DOHH2 (cell line): ENCODE results near the gene KCNH3.

ENCODE experiments used
- H3F3A ChIP-seq: fragments of 200-600 bp; sonication (generic), shearing (Covaris generic); 2 replicates; pipeline ENCODE4 v1.6.0; 2016; ENCODE audit warnings: antibody characterized with exemption, mild to moderate bottlenecking; ENCODE audit not compliant: control insufficient read depth, insufficient read depth
- H3K27ac ChIP-seq: fragments of 200-600 bp; sonication (generic); 2 replicates; pipeline ENCODE4 v1.5.1; 2014; ENCODE audit warnings: low read depth, mild to moderate bottlenecking, low read length, moderate library complexity
- H3K27me3 ChIP-seq: fragments of 200-600 bp; sonication (generic); 2 replicates; pipeline ENCODE4 v1.6.1; 2014; ENCODE audit warnings: mild to moderate bottlenecking, low read length, mixed read lengths; ENCODE audit not compliant: control insufficient read depth
- H3K36me3 ChIP-seq: fragments of 200-600 bp; sonication (generic); 2 replicates; pipeline ENCODE4 v1.6.1; 2014; ENCODE audit warnings: mild to moderate bottlenecking, low read length, moderate library complexity, mixed read lengths; ENCODE audit not compliant: control insufficient read depth
- H3K4me1 ChIP-seq: fragments of 200-600 bp; sonication (generic); 2 replicates; pipeline ENCODE4 v1.6.1; 2014; ENCODE audit warnings: mild to moderate bottlenecking, low read length, mixed read lengths; ENCODE audit not compliant: control insufficient read depth
- H3K4me2 ChIP-seq: fragments of 200-600 bp; sonication (generic); 2 replicates; pipeline ENCODE4 v1.6.0; 2014; ENCODE audit warnings: mild to moderate bottlenecking, low read length, moderate library complexity
- H3K4me3 ChIP-seq: fragments of 200-600 bp; sonication (generic); 2 replicates; pipeline ENCODE4 v1.5.1; 2014; ENCODE audit warnings: mild to moderate bottlenecking, low read length, mixed read lengths
- H3K79me2 ChIP-seq: fragments of 200-600 bp; sonication (generic); 2 replicates; pipeline ENCODE4 v1.6.1; 2014; ENCODE audit warnings: mild to moderate bottlenecking, low read length, mixed read lengths; ENCODE audit not compliant: control insufficient read depth
- H3K9me2 ChIP-seq: fragments of 200-600 bp; sonication (generic); replicated peaks from 2 replicates; pipeline ENCODE4 v1.6.1; 2014; ENCODE audit warnings: mild to moderate bottlenecking, low read length, mixed read lengths; ENCODE audit not compliant: control insufficient read depth
- H3K9me3 ChIP-seq: fragments of 200-600 bp; sonication (generic); 2 replicates; pipeline ENCODE4 v1.6.1; 2014; ENCODE audit warnings: antibody characterized with exemption, low read length, mixed read lengths; ENCODE audit not compliant: control insufficient read depth, insufficient read depth
- H4K20me1 ChIP-seq: fragments of 200-600 bp; sonication (generic); 2 replicates; pipeline ENCODE4 v1.6.0; 2014; ENCODE audit warnings: low read depth, mild to moderate bottlenecking, antibody characterized with exemption, low read length, moderate library complexity; ENCODE audit not compliant: control insufficient read depth, insufficient read depth
- EZH2phosphoT487 ChIP-seq: fragments of 200-600 bp; sonication (generic); IDR thresholded peaks from 2 replicates; pipeline ENCODE4 v1.6.1; 2017; ENCODE audit warnings: borderline replicate concordance, mild to moderate bottlenecking, antibody characterized with exemption, low read length, moderate library complexity, mixed read lengths
- TF ChIP-seq, protein P1 (sequence below): fragments of 200-600 bp; sonication (generic); IDR thresholded peaks from one replicate; pipeline ENCODE4 v1.5.1; 2014; ENCODE audit warnings: antibody characterized with exemption, mild to moderate bottlenecking, low read depth, low read length; ENCODE audit not compliant: poor library complexity, severe bottlenecking

Gene KCNH3

DNA sequence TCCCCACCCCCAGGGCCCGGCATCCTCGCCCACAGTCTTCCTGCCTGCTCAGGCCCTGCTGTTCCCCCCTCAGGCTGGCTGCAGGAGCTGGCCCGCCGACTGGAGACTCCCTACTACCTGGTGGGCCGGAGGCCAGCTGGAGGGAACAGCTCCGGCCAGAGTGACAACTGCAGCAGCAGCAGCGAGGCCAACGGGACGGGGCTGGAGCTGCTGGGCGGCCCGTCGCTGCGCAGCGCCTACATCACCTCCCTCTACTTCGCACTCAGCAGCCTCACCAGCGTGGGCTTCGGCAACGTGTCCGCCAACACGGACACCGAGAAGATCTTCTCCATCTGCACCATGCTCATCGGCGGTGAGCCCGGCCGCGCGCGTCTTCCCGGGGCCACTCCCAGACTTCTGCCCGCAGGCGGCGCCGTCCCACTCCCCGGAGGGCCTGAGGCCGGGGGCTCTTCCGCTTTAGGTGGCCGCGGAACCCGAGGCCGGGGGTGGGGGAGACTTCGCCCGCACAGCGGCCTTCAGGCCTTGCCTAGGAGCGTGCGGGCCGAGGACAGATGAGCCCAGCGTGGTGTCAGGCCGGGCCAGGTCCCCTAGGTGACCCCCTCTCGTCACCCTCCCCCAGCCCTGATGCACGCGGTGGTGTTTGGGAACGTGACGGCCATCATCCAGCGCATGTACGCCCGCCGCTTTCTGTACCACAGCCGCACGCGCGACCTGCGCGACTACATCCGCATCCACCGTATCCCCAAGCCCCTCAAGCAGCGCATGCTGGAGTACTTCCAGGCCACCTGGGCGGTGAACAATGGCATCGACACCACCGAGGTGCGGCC, 10.2 kb downstream of the KCNH3 start:
- Histone ChIP-seq H3F3A (0 out of 2 replicates have a peak, but pooled peaks cover 2% of the 10 kb centered on the region), H3K4me2 (peak overlapping the region; percentile 83), H4K20me1 (no peaks in the 10 kb centered on the region), H3K27me3 (peaks cover 10% of the 10 kb centered on the region; the same call in 1 of the 2 replicates), H3K4me3 (peak overlapping the region; percentile 71), H3K9me3 (no peaks in the 10 kb centered on the region), H3K27ac (no peak overlapping the region), H3K79me2 (no peaks in the 10 kb centered on the region), H3K4me1 (peaks cover 66% of the 10 kb centered on the region), H3K9me2 (no peaks in the 10 kb centered on the region), H3K36me3 (no peaks in the 10 kb centered on the region)
- TF ChIP-seq EZH2phosphoT487: no peak
- TF ChIP-seq, protein P1, sequence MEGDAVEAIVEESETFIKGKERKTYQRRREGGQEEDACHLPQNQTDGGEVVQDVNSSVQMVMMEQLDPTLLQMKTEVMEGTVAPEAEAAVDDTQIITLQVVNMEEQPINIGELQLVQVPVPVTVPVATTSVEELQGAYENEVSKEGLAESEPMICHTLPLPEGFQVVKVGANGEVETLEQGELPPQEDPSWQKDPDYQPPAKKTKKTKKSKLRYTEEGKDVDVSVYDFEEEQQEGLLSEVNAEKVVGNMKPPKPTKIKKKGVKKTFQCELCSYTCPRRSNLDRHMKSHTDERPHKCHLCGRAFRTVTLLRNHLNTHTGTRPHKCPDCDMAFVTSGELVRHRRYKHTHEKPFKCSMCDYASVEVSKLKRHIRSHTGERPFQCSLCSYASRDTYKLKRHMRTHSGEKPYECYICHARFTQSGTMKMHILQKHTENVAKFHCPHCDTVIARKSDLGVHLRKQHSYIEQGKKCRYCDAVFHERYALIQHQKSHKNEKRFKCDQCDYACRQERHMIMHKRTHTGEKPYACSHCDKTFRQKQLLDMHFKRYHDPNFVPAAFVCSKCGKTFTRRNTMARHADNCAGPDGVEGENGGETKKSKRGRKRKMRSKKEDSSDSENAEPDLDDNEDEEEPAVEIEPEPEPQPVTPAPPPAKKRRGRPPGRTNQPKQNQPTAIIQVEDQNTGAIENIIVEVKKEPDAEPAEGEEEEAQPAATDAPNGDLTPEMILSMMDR: peak; percentile 47

DNA sequence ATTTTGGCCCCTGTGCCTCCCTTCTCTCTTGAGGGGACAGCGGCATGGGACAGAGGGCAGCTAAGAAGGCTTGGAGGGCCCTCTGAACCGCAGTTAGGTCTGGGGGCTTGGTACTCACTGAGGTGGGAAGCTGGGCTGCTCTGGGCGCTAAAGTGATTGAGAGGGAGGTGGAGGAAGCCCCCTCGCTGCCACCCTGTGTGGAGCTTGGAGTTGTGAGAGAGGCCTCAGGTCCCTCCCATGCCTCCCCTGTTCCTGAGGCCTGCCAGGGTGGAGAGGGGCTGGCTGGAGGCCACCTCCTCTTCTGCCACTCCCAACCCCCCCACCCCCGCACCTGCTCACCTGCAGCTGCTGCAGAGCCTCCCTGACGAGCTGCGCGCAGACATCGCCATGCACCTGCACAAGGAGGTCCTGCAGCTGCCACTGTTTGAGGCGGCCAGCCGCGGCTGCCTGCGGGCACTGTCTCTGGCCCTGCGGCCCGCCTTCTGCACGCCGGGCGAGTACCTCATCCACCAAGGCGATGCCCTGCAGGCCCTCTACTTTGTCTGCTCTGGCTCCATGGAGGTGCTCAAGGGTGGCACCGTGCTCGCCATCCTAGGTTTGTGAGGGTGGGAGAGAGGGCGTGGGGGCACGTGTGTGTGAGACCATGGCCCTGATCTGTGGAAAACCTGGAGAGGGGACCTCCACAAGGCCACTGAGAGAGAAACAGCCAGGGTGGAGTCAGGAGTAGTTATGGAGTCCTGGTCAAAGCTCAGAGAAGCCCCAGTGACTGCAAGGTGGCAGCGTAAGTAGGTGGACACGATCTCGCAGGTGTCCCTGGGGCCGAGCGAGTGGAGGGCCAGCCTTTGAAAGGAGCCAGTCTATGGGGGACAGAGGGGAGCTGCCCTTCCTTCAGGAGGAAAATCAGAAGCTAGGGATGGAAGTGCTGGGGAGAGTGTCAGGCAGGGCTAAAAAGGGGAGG, 11.2 kb downstream of the KCNH3 start:
- H3K27ac ChIP-seq: no peak overlapping the region
- no peaks in the 10 kb centered on the region for H3K9me3 ChIP-seq
- no peaks in the 10 kb centered on the region for H3K9me2 ChIP-seq
- peaks cover 57% of the 10 kb centered on the region for H3K4me1 ChIP-seq
- H4K20me1 ChIP-seq: no peaks in the 10 kb centered on the region
- TF ChIP-seq EZH2phosphoT487: no peak
- TF ChIP-seq, protein P1: no peak
- H3K4me2 ChIP-seq: peak overlapping the region; percentile 83
- no peaks in the 10 kb centered on the region for H3K79me2 ChIP-seq
- H3K27me3 ChIP-seq: peaks cover 10% of the 10 kb centered on the region; the same call in 1 of the 2 replicates
- peak overlapping the region; percentile 71 for H3K4me3 ChIP-seq
- H3K36me3 ChIP-seq: no peaks in the 10 kb centered on the region
- H3F3A ChIP-seq: 0 out of 2 replicates have a peak, but pooled peaks cover 2% of the 10 kb centered on the region

DNA sequence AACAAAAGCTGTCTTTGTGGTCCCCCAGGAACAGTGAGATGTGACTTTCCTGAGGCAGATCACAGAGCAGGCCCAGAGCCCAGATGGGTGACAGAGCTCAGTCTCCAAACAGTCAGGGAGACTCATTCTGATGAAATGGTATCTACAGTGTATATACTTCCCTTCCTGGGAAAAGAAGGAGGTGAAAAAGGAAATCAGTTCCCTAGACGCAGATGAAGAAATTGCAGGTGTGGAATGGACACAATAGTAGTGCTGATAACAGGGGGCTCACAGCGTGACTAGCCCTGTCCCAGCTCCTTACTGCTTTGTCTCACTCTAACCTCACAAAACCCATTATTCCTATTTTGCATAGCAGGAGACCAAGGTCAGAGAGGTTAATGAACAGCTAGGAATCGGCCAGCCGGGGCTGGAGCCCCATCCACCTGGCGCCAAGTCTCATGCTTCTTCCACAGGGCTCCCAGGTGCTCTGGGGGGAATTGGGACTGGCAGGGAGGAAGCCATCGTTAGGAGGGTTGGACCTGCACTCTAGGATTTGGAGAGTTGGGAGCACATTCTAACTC, 11.9 kb downstream of the KCNH3 start:
- H4K20me1 ChIP-seq: no peaks in the 10 kb centered on the region
- H3K27me3 ChIP-seq: peaks cover 10% of the 10 kb centered on the region; the same call in 1 of the 2 replicates
- H3F3A ChIP-seq: 0 out of 2 replicates have a peak, but pooled peaks cover 2% of the 10 kb centered on the region
- H3K9me2 ChIP-seq: no peaks in the 10 kb centered on the region
- peaks cover 50% of the 10 kb centered on the region for H3K4me1 ChIP-seq
- H3K36me3 ChIP-seq: no peaks in the 10 kb centered on the region; the same call in 1 of the 2 replicates
- H3K79me2 ChIP-seq: no peaks in the 10 kb centered on the region
- H3K4me3 ChIP-seq: no peak overlapping the region
- peak overlapping the region; percentile 83 for H3K4me2 ChIP-seq
- no peak overlapping the region for H3K27ac ChIP-seq
- no peak for TF ChIP-seq EZH2phosphoT487
- TF ChIP-seq, protein P1: no peak
- H3K9me3 ChIP-seq: no peaks in the 10 kb centered on the region
